Stimulated activated CD4-positive, alpha-beta T cell treated with anti-CD3 and anti-CD28 coated beads, TNF-alpha, amount 100 ng/mL, for 1 hour (primary cell): Measurements from ENCODE around the gene CAP2.

ENCODE experiments used
- DNase-seq, 3 donors: peaks; one replicate each; pipeline ENCODE4 v3.0.0-alpha.2; 2020; ENCODE audit warnings: low read depth in 3 of 3, low spot score in 1 of 3

Gene CAP2

GRCh38 chr6:17473554-17473953, 80.2 kb downstream of the CAP2 start:
- DNase-seq: no peak

- DNase-seq: no peak
Observed at GRCh38 chr6:17474289-17474688, 80.9 kb downstream of the CAP2 start.

GRCh38 chr6:17475606-17476244, 82.3 kb downstream of the CAP2 start:
- DNase-seq: no peak

GRCh38 chr6:17476511-17476910, 83.1 kb downstream of the CAP2 start:
- no peak for DNase-seq

- DNase-seq: no peak
Observed at GRCh38 chr6:17477356-17477755, 84.0 kb downstream of the CAP2 start.

GRCh38 chr6:17478223-17478907, 85.0 kb downstream of the CAP2 start:
- DNase-seq: no peak

GRCh38 chr6:17478946-17479345, 85.6 kb downstream of the CAP2 start:
- DNase-seq: no peak

DNA sequence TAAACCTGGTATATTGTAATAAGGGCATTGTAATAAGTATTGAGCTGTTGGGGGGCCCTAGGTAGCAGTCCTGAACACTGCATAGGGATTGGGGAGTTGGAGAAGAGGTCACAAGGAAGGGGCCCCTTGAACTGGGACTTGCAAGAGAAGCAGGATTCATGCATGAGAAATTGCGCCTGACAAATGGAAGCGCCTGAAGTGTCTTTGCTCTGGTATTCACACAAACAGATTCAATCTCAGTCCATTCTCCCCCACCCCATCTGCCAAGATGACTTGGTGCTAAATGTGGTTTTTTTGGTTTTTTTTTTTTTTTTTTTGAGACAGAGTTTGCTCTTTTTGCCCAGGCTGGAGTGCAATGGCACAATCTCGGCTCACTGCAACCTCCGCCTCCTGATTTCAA, 87.1 kb downstream of the CAP2 start:
- no peak for DNase-seq

DNA sequence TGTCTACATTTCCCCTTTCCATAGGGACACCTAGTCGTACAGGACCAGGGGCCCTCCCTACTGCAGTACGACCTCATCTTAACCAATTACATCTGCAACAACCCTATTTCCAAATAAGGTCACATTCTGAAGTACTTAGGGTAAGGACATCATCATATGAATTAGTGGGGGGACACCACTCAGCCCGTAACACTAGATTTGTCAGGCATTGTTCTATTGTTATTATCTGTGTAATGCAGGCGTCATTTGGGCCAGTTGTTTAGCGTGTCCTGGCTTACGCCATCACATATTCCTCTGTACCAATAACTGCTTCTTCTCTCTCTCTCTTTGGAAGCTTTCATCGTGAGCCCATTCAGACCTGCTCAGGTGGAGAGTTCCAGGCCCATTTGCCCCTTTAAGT, 89.3 kb downstream of the CAP2 start:
- DNase-seq: no peak

GRCh38 chr6:17483391-17484016, 90.1 kb downstream of the CAP2 start:
- DNase-seq: no peak

- no peak for DNase-seq
Observed at GRCh38 chr6:17484201-17484849, 90.9 kb downstream of the CAP2 start.

DNA sequence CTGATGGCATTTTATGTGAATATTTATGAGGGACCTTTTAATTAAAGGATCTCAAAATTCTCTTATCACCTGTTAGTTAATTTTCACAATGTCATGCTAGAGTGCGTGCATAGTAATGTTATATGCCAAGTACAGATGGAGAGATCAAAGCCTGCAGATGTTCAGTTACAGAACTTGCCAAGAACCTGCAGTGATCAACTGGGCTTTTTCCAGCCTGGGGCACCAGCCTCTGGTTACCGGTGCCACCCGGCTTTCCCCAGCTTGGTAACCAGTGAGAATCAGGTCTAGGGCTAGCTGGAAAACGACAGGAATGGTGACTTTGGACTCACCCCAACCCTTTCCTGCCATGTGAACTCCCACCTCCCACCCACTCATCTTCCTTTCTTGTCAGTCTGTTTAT, 91.8 kb downstream of the CAP2 start:
- DNase-seq: no peak

GRCh38 chr6:17485946-17486345, 92.6 kb downstream of the CAP2 start:
- DNase-seq: no peak

DNA sequence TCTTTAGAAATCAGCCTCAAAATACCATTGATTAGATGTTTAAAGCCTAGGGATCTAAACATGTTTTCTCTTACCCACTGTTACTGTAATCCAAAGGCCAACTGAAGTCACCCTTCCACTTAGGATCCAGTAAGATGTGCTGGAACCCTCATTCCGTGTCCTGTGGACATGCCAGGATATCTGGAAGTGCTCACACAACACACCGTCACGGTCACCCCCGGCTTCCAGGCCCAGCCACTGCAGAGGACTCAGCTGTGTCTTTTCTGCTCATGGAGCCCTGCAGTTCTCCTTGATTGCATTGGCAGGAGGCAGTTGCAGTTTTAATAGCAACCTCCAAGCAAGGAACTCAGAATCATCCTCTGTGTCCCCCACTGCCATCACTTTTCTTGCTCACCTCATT, 93.3 kb downstream of the CAP2 start:
- DNase-seq: no peak

DNA sequence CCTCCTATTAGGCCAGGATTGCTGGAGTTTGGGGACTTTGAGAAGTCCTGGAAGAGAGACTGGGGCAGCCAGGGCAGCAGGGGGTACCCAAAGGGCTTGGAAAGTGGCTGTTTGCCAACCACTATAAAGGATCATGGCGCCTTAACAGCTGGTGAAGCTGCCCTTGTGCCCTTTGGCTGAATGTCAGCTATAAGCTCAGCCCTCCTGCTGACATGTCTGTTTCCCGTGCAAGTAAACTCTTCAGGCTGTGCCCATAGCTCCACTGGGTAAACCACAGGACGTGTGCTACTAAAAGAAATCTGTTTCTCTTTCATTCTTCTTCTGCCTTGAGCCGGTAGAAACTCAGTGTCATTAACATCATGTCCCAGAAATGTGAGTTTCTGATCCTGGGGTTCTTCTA, 97.3 kb downstream of the CAP2 start:
- DNase-seq: no peak

GRCh38 chr6:17491416-17492142, 98.2 kb downstream of the CAP2 start:
- no peak for DNase-seq

- DNase-seq: no peak
Observed at GRCh38 chr6:17492350-17492749, 99.0 kb downstream of the CAP2 start.

GRCh38 chr6:17493286-17493685, 99.9 kb downstream of the CAP2 start:
- no peak for DNase-seq

- DNase-seq: no peak
Observed at GRCh38 chr6:17494177-17494576, 100.8 kb downstream of the CAP2 start.

DNA sequence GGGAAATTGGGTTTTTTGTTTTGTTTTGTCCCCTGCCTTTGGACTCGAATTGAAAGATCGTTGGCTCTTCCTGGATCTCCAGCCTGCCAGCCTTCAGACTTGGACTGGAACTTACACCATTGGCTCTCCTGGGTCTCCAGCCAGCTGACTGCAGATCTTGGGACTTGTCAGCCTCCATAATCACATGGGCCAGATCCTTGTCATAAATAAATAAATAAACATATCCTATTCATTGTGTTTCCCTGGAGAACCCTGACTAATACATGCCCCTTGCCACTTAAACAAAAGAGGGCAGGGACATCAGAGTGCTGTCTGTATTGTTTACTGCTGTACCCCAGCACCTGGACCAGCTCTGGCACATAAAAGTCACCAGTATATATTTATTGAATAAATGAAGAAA, 101.5 kb downstream of the CAP2 start:
- DNase-seq: no peak

- no peak for DNase-seq
Observed at GRCh38 chr6:17497535-17498095, 104.2 kb downstream of the CAP2 start.
